Cardiac muscle cell (in vitro differentiated cells and primary cell): ENCODE measurements around the gene ZNF837. TPM values are rescaled to one million over a fixed set of nuclear protein-coding genes. Genes with fewer than 3 reads are reported as not detected.
A peak's percentile ranks its signal among the peaks of the same experiment; 100 is the strongest.
"Not testable (repeated sequence)": the region's sequence is repeated elsewhere in the genome, so short reads cannot be mapped to it uniquely, and the experiment has no call there.

Experiments used
- DNase-seq, 2 donors: peaks; one replicate each; pipeline versions ENCODE4 v3.0.0 to v3.0.0-alpha.2; 2010 to 2017; ENCODE audit warnings: low read depth in 1 of 2, low spot score in 1 of 2
- H3K27ac ChIP-seq: fragments of 200-600 bp; sonication (generic); 2 replicates; pipeline ENCODE4 v1.5.1; 2016
- H3K27me3 ChIP-seq: fragments of 200-600 bp; sonication (generic); 2 replicates; pipeline ENCODE4 v1.6.0; 2016; ENCODE audit warnings: control low read depth
- H3K36me3 ChIP-seq: fragments of 200-600 bp; sonication (generic); 2 replicates; pipeline ENCODE4 v1.5.1; 2016; ENCODE audit warnings: control low read depth
- H3K4me1 ChIP-seq: fragments of 200-600 bp; sonication (generic); 2 replicates; pipeline ENCODE4 v1.8.1; 2017; ENCODE audit warnings: low read depth, mild to moderate bottlenecking, mixed run types
- H3K4me3 ChIP-seq: fragments of 200-600 bp; sonication (generic); 2 replicates; pipeline ENCODE4 v1.5.1; 2016; ENCODE audit warnings: mild to moderate bottlenecking
- H3K9me3 ChIP-seq: fragments of 200-600 bp; sonication (generic); 2 replicates; pipeline ENCODE4 v1.5.1; 2017; ENCODE audit warnings: low read depth, mild to moderate bottlenecking, control low read depth
- polyA plus RNA-seq: library from polyadenylated mRNA; unstranded; fragments of >200 nt; fragmentation: Nextera tagmentation; extraction: Ambion mirVana; gene quantifications from 2 replicates; pipeline ENCODE4 v1.2.1, GENCODE V29; 2016
- total RNA-seq: library from RNA; depleted of rRNA; stranded (reverse); fragments of >200 nt; gene quantifications from 2 replicates; pipeline ENCODE4 v1.2.3, GENCODE V29; 2016
- TF ChIP-seq, protein P1 (sequence below): IDR thresholded peaks from 2 replicates; pipeline ENCODE4 v1.5.1; 2012; ENCODE audit warnings: low read depth, mild to moderate bottlenecking, low read length

The ZNF837 gene
- total and polyA plus RNA-seq, 2 experiments from 2014 or later = 8.9 to 9.1 TPM

DNA sequence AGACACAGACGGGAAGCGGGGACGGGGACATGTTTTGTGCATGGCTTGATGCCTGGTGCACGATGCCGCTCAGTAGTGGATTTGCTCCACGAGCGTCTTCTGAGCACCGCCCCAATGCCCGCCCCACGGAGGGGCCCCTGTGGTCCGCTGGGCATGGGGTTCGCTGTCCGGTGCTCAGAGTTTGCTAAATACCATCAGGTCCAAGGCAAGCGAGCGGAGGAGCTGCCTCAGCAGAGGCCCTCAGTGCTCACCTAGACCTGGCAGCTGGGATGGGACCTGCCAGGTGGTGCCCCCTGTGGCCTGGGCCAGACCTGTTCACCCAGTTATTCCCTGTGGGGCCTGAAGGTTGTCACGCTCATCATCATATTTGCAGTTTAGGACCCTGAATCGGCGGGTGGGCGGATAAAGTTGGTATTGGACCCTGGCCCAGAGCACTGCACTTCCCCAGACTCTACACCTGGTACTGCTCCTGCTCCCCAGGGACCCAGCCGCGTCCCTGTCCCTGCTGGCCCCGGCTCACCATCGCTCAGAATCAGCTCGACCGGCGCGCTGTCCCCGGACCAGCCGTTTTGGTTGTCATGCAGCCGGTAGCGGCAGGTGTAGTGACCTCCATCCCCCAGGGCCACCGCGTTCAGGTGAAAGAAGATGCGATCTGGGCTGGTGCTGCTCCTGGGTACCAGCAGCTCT is 29.8 kb downstream of the ZNF837 start:
- Histone ChIP-seq H3K27me3 (no peaks in the 10 kb centered on the region), H3K4me1 (no peaks in the 10 kb centered on the region), H3K4me3 (no peak overlapping the region), H3K36me3 (no peaks in the 10 kb centered on the region), H3K9me3 (no peaks in the 10 kb centered on the region), H3K27ac (no peak overlapping the region)
- DNase-seq = no peak
- TF ChIP-seq, protein P1, sequence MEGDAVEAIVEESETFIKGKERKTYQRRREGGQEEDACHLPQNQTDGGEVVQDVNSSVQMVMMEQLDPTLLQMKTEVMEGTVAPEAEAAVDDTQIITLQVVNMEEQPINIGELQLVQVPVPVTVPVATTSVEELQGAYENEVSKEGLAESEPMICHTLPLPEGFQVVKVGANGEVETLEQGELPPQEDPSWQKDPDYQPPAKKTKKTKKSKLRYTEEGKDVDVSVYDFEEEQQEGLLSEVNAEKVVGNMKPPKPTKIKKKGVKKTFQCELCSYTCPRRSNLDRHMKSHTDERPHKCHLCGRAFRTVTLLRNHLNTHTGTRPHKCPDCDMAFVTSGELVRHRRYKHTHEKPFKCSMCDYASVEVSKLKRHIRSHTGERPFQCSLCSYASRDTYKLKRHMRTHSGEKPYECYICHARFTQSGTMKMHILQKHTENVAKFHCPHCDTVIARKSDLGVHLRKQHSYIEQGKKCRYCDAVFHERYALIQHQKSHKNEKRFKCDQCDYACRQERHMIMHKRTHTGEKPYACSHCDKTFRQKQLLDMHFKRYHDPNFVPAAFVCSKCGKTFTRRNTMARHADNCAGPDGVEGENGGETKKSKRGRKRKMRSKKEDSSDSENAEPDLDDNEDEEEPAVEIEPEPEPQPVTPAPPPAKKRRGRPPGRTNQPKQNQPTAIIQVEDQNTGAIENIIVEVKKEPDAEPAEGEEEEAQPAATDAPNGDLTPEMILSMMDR = no peak

- peak in 1 of 2 donors; percentile 41 for DNase-seq
- no peaks in the 10 kb centered on the region for H3K27me3 ChIP-seq
- no peaks in the 10 kb centered on the region for H3K9me3 ChIP-seq
- no peak overlapping the region for H3K4me3 ChIP-seq
- H3K27ac ChIP-seq = no peak overlapping the region
- H3K36me3 ChIP-seq = no peaks in the 10 kb centered on the region
- TF ChIP-seq, protein P1 = peak; percentile 11
- no peaks in the 10 kb centered on the region for H3K4me1 ChIP-seq
Measured at GRCh38 chr19:58350001-58350861, 30.6 kb downstream of the ZNF837 start.

DNA sequence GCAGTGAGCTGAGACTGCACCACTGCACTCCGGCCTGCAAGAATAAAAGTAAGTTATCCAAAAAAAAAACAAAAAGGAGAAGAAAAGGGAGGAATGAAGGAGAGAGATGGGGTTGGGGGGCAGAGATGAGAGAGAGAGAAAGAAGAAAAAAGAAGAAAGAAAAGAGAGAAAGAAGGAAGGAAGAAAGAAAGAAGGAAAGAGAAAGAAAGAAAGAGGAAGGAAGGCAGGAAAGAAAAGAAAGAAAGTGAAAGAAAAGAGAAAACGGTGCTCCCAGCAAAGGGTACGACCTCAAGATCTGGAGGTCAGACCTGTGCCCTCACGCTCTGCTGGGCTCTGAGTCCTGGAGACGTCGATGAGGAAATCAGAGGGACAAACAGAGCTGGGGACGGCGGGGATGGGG is 31.2 kb downstream of the ZNF837 start:
- Histone ChIP-seq H3K27me3 (no peaks in the 10 kb centered on the region), H3K4me1 (no peaks in the 10 kb centered on the region), H3K27ac (no peak overlapping the region), H3K4me3 (no peak overlapping the region), H3K36me3 (no peaks in the 10 kb centered on the region), H3K9me3 (no peaks in the 10 kb centered on the region)
- DNase-seq = no peak
- TF ChIP-seq, protein P1 = no peak

- not testable (repeated sequence) for H3K36me3 ChIP-seq, H3K27me3 ChIP-seq, H3K9me3 ChIP-seq, H3K4me1 ChIP-seq, DNase-seq, H3K27ac ChIP-seq
- peak overlapping the region; percentile 53 for H3K4me3 ChIP-seq
Measured at GRCh38 chr19:58348080-58348479, 32.8 kb downstream of the ZNF837 start.

GRCh38 chr19:58346961-58347929 is 33.6 kb downstream of the ZNF837 start:
- Histone ChIP-seq H3K4me3 (peak overlapping the region; percentile 53), H3K27ac (no peak overlapping the region), H3K4me1 (no peaks in the 10 kb centered on the region), H3K27me3 (no peaks in the 10 kb centered on the region), H3K36me3 (no peaks in the 10 kb centered on the region), H3K9me3 (no peaks in the 10 kb centered on the region)
- peak; percentile 77 to 91 for DNase-seq
- TF ChIP-seq, protein P1 = no peak
